Thoracic aorta (tissue), 2 donors: Measurements from ENCODE around the gene DHODH. TPM values are rescaled to one million over a fixed set of nuclear protein-coding genes. Genes with fewer than 3 reads are reported as not detected.

Experiments used
- ATAC-seq: fragments of 150-250 bp; one replicate; pipeline ENCODE4 v1.8.0; 2017; ENCODE audit warnings: low read depth; ENCODE audit not compliant: insufficient number of reproducible peaks, low FRiP score
- DNase-seq: peaks from one replicate; pipeline ENCODE4 v3.0.0-alpha.2; 2020; ENCODE audit warnings: low spot score
- H3K27ac ChIP-seq, 2 donors: fragments of 200-600 bp; sonication (generic); 1 replicate in 1 of 2; 2 replicates in 1 of 2; pipeline ENCODE4 v1.5.1; 2016; ENCODE audit warnings: mild to moderate bottlenecking in 2 of 2, moderate library complexity in 2 of 2
- H3K27me3 ChIP-seq: fragments of 200-600 bp; sonication (generic); replicated peaks from 2 replicates; pipeline ENCODE4 v1.6.0; 2016; ENCODE audit warnings: mild to moderate bottlenecking; ENCODE audit not compliant: insufficient read depth
- H3K36me3 ChIP-seq: fragments of 200-600 bp; sonication (generic); one replicate; pipeline ENCODE4 v1.5.1; 2016
- H3K4me1 ChIP-seq, 2 donors: fragments of 200-600 bp; sonication (generic); 1 replicate in 1 of 2; 2 replicates in 1 of 2; pipeline versions ENCODE4 v1.5.1 to v1.6.0; 2016; ENCODE audit warnings: low read depth in 2 of 2, mild to moderate bottlenecking in 1 of 2; ENCODE audit not compliant: control insufficient read depth in 1 of 2
- H3K4me3 ChIP-seq: fragments of 200-600 bp; sonication (generic); 2 replicates; pipeline ENCODE4 v1.5.1; 2016; ENCODE audit warnings: mild to moderate bottlenecking
- H3K9me3 ChIP-seq: fragments of 200-600 bp; sonication (generic); 2 replicates; pipeline ENCODE4 v1.5.1; 2016
- CTCF ChIP-seq: fragments of 200-600 bp; sonication (generic); IDR thresholded peaks from one replicate; pipeline ENCODE4 v1.5.1; 2019; ENCODE audit warnings: antibody characterized with exemption
- total RNA-seq, 2 donors: library from RNA; depleted of rRNA; stranded (reverse); fragments of >200 nt; gene quantifications; one replicate each; pipeline versions ENCODE4 v1.1.0 to v1.2.3, GENCODE V29; 2016

DHODH gene
- 10 to 100 TPM in 1 of 2 donors, 1 to 10 TPM in 1; 4.7 to 11.1 TPM for total RNA-seq

- TF ChIP-seq CTCF: no peak
- Histone ChIP-seq H3K9me3 (no peaks in the 10 kb centered on the region), H3K27ac (peak within 1 kb of the TSS; percentile 11 to 49), H3K27me3 (no peaks in the 10 kb centered on the region), H3K4me1 (peaks cover 0 to 2% of the 10 kb centered on the region in 2 donors), H3K36me3 (no peaks in the 10 kb centered on the region), H3K4me3 (peak within 1 kb of the TSS; percentile 99)
- peak; percentile 89 for DNase-seq
- peak; percentile 97 for ATAC-seq
Observed at GRCh38 chr16:72008424-72009216, at the start of gene DHODH. Gene DHODH (plus strand): TSS chr16:72008744. CDS start chr16:72008765, 21 bp downstream.

GRCh38 chr16:71961066-71962039, 47.2 kb upstream of the DHODH start:
- H3K9me3 ChIP-seq: no peaks in the 10 kb centered on the region
- no peaks in the 10 kb centered on the region for H3K36me3 ChIP-seq
- TF ChIP-seq CTCF: peak; percentile 81
- no peak overlapping the region for H3K4me3 ChIP-seq
- DNase-seq (peak; percentile 54), ATAC-seq (peak; percentile 73)
- H3K4me1 ChIP-seq: no peaks in the 10 kb centered on the region
- H3K27ac ChIP-seq: no peak overlapping the region
- H3K27me3 ChIP-seq: no peaks in the 10 kb centered on the region

- DNase-seq: no peak
- ATAC-seq: no peak
- TF ChIP-seq CTCF: no peak
- H3K4me3 ChIP-seq: no peak overlapping the region
- no peaks in the 10 kb centered on the region for H3K36me3 ChIP-seq
- H3K27me3 ChIP-seq: no peaks in the 10 kb centered on the region
- no peak overlapping the region for H3K27ac ChIP-seq
- H3K4me1 ChIP-seq: no peaks in the 10 kb centered on the region
- H3K9me3 ChIP-seq: no peaks in the 10 kb centered on the region
Observed at GRCh38 chr16:71963125-71963875, 45.2 kb upstream of the DHODH start.

GRCh38 chr16:71965223-71965622, 43.3 kb upstream of the DHODH start:
- no peak overlapping the region for H3K4me3 ChIP-seq
- no peaks in the 10 kb centered on the region for H3K36me3 ChIP-seq
- no peaks in the 10 kb centered on the region for H3K9me3 ChIP-seq
- H3K27me3 ChIP-seq: no peaks in the 10 kb centered on the region
- DNase-seq: no peak
- no peak for TF ChIP-seq CTCF
- H3K4me1 ChIP-seq: no peaks in the 10 kb centered on the region
- H3K27ac ChIP-seq: no peak overlapping the region
- no peak for ATAC-seq
